Kidney tubule cell (primary cell): ENCODE data around the gene SLC25A43.
"Not testable (repeated sequence)": the region's sequence is repeated elsewhere in the genome, so short reads cannot be mapped to it uniquely, and the experiment has no call there.

Source experiments
- DNase-seq: peaks from one replicate; pipeline ENCODE4 v3.0.0-alpha.2; 2018; ENCODE audit warnings: low spot score

Gene SLC25A43

GRCh38 chrX:119398974-119399771 lies at the start of gene SLC25A43:
Gene SLC25A43 (plus strand): TSS chrX:119399336. CDS start chrX:119399404, 68 bp downstream.
- peak; percentile 49 for DNase-seq

GRCh38 chrX:119359618-119360382 lies 39.3 kb upstream of the SLC25A43 start:
- DNase-seq = no peak

DNA sequence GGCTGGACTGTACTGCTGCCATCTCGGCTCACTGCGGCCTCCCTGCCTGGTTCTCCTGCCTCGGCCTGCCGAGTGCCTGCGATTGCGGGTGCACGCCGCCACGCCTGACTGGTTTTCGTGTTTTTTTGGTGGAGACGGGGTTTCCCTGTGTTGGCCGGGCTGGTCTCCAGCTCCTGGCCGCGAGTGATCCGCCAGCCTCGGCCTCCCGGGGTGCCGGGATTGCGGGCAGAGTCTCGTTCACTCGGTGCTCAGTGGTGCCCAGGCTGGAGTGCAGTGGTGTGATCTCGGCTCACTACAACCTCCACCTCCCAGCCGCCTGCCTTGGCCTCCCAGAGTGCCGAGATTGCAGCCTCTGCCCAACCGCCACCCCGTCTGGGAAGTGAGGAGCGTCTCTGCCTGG lies 37.7 kb upstream of the SLC25A43 start:
- not testable (repeated sequence) for DNase-seq

DNA sequence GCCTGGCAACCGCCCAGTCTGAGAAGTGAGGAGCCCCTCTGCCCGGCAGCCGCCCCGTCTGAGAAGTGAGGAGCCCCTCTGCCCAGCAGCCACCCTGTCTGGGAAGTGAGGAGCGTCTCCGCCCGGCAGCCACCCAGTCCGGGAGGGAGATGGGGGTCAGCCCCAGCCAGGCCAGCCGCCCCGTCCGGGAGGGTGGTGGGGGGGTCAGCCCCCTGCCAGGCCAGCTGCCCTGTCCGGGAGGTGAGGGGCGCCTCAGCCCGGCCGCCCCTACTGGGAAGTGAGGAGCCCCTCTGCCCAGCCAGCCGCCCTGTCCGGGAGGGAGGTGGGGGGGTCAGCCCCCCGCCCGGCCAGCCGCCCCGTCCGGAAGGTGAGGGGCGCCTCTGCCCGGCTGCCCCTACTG lies 37.1 kb upstream of the SLC25A43 start:
- DNase-seq = not testable (repeated sequence)

- DNase-seq = no peak
These were observed 35.7 kb upstream of the SLC25A43 start for GRCh38 chrX:119363391-119363790.

DNA sequence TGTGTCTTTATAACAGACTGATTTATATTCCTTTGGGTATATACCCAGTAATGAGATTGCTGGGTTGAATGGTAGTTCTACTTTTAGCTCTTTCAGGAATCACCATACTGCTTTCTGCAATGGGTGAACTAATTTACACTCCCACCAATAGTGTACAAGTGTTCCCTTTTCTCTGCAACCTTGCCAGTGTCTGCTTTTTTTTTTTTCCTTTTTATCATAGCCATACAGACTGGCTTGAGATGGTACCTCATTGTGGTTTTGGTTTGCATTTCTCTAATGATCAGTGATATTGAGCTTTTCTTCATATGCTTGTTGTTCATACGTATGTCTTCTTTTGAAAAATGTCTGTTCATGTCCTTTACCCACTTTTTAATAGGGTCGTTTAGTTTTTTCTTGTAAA lies 27.3 kb upstream of the SLC25A43 start:
- not testable (repeated sequence) for DNase-seq

GRCh38 chrX:119374736-119375135 lies 24.4 kb upstream of the SLC25A43 start:
- DNase-seq = peak; percentile 55

GRCh38 chrX:119375561-119375960 lies 23.6 kb upstream of the SLC25A43 start:
- DNase-seq = no peak

- DNase-seq = no peak
These were observed 22.8 kb upstream of the SLC25A43 start for GRCh38 chrX:119376312-119376711.

DNA sequence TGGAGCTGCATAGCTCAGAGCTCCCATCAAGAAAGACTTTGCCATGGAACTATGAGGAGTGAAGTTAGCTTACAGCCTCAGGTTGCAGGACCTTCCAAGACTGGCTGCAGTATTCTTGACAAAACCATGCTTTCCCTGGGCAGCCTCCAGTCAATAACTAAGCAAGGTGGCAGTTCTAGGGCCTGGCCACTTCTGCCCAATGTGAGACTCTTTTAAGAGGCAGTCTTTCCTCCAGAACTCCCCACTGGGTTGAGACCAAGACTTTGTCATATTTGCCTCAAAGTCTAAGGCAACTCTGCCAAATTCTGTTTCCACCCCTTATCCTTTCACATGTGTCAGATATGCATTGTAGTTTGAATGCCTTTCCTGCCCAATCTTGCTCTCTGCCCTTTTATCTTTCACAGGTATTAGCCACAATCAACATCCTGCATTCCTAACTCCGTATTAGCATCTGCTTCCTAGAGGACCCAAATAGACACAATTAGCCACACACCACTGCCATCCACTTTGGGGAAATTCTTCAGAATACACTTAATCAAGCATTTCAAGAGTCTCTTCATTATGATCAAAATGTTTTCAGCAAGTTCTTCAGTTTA lies 17.7 kb upstream of the SLC25A43 start:
- no peak for DNase-seq

DNA sequence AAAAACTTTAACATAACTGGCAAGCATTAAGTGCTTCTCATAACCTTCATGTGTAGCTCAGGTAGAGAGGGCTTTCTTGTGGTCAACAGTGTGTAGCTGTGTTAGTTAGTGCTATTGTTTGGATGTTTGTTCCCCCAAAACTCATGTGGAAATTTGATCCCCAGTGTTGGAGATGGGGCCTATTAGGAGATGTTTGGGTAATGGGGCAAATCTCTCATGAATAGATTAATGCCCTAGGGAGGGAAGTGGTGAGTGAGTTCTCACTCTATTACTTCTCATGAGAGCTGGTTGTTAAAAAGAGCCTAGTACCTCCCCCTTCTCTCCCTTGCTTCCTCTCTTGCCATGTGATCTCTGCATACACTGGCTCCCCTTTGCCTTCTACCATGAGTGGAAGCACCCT lies 16.5 kb upstream of the SLC25A43 start:
- no peak for DNase-seq

- not testable (repeated sequence) for DNase-seq
These were observed 12.5 kb upstream of the SLC25A43 start for GRCh38 chrX:119386685-119387084.

DNA sequence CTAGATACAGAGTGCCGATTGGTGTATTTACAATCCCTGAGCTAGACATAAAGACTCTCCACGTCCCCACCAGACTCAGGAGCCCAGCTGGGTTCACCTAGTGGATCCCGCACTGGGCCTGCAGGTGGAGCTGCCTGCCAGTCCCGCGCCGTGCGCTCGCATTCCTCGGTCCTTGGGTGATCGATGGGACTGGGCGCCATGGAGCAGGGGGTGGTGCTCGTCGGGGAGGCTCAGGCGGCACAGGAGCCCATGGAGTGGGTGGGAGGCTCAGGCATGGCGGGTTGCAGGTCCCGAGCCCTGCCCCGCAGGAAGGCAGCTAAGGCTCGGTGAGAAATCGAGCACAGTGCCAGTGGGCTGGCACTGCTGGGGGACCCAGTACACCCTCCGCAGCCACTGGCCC lies 11.7 kb upstream of the SLC25A43 start:
- not testable (repeated sequence) for DNase-seq

DNA sequence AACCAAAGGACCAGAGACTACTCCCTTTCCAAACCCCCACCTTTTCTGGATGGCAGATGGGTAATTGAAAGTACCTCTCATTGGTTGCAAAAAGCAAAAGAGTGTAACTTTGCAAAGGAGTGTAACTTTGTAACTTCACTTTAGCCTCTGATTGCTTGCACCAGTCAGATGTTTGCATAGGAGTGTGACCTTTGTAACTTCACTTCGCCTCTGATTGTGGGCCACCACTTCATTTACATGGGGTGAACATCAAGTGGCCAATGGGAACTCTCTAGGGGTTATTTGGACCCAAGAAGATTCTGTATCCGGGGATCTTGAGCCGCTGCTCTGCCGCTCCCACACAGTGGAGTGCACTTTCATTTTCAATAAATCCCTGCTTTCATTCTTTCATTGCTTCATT lies 9.9 kb upstream of the SLC25A43 start:
- no peak for DNase-seq

DNA sequence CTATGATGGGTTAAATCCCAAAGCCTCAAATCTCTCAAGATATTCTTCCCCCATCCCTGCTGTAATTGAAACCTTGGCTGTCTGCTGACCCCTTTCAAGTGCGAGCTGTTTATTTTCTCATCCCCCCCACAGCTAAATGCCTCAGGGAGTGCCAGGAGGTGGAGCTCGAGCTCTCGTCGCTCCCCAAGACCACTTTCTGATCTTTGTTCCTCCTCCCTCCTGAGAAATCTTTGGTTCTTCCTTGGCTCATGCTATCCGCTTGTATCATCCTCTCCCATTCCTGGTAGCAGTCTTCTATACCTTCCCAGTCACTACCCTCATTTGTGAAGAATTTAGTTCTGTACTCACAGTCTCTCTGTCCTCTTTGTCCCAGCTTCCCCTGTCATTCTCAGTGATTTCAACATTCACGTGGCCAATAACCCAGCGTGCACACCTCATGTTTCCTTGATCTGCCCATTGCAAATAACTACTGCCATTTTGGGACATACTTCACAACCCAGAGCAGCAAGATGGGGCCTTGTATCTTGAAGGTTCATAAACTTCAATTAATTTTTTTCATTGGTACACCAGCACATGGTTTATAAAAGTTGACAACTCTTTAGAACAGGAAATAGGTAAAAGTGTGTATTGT lies 9.2 kb upstream of the SLC25A43 start:
- DNase-seq = no peak

GRCh38 chrX:119391279-119391678 lies 7.9 kb upstream of the SLC25A43 start:
- DNase-seq = peak; percentile 16

DNA sequence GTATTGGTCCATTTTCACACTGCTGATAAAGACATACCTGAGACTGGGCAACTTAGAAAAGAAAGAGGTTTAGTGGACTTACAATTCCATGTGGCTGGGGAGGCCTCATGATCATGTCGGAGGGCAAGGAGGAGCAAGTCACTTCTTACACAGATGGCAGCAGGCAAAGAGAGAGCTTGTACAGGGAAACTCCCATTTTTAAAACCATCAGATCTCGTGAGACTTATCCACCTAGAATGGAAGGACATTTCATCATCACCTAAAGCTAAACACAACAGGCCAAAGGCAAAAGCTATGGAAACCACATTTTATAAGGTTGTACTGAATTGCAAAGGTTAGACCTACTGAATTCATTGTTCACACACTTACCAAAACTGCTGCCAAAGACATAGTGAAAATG lies 6.0 kb upstream of the SLC25A43 start:
- no peak for DNase-seq

GRCh38 chrX:119398587-119398973 lies 556 bp upstream of the SLC25A43 start:
- no peak for DNase-seq

- peak; percentile 16 for DNase-seq
These were observed 601 bp downstream of the SLC25A43 start for GRCh38 chrX:119399772-119400101.

DNA sequence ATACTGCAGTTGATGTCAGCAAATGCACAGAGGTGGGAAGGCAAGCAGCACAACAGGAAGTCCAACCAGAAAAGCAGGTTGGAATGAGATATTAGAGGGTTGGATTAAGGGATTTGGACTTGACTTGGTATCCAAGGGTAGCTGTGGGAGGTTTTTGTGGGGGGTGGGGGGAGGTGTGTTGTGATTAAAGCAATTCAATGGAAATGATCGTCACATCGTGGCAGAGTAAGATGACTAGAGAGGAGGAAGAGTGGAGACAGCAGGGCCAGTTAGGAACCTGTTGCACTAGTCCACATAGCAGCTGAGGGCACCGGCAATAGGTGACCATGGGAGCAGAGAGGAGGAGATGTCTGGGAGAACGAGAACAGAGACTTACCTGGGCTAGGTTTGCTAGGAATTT lies 2.4 kb downstream of the SLC25A43 start:
- no peak for DNase-seq

- DNase-seq = no peak
These were observed 3.5 kb downstream of the SLC25A43 start for GRCh38 chrX:119402588-119402987.

GRCh38 chrX:119406776-119407175 lies 7.6 kb downstream of the SLC25A43 start:
- no peak for DNase-seq

- no peak for DNase-seq
These were observed 8.5 kb downstream of the SLC25A43 start for GRCh38 chrX:119407681-119408080.
